KBM-7 (cell line): ENCODE measurements around the gene SIAH3.

Experiments
- DNase-seq: peaks from one replicate; pipeline ENCODE4 v3.0.0-alpha.2; 2015
- in situ Hi-C: fragments of 300-500 bp; cut with MboI; formaldehyde crosslinking; loops from 2 replicates; pipeline ENCODE4 v1.14.3; 2020; ENCODE audit warnings: low sequenced_read_pairs, low pct_unique_long_range_greater_than_20kb, mixed read lengths

The SIAH3 gene

GRCh38 chr13:45828256-45828968 lies 23.1 kb downstream of the SIAH3 start:
- in situ Hi-C loops: no loop called here
- DNase-seq: peak; percentile 37

DNA sequence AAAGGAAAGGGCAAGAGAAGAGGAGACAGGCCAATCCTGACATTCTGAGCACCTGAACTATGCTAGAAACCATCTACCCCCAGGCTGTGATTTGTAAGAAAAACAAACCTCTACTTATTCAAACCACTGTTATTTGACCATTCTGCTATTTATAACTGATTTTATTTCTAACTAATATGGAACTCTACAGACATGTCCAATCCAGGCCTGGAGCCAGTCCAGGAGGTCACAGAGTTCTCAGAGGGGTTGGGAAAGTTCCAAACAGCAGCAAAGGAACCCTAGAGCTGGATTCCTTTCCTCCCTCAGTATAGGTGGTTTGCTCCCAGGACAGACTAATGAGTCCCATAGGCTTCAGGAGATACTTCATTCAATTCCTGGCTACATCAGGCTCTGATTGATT lies 24.2 kb downstream of the SIAH3 start:
- no peak for DNase-seq

GRCh38 chr13:45826731-45827130 lies 24.8 kb downstream of the SIAH3 start:
- peak; percentile 40 for DNase-seq
- in situ Hi-C loops: no loop called here

More for the DNA sequence above, 24.2 kb downstream of the SIAH3 start:
- in situ Hi-C loops: no loop called here

- in situ Hi-C loops: no loop called here
- no peak for DNase-seq
Measured at GRCh38 chr13:45825387-45825650, 26.2 kb downstream of the SIAH3 start.

GRCh38 chr13:45823583-45823982 lies 28.0 kb downstream of the SIAH3 start:
- no peak for DNase-seq
- in situ Hi-C loops: no loop called here

DNA sequence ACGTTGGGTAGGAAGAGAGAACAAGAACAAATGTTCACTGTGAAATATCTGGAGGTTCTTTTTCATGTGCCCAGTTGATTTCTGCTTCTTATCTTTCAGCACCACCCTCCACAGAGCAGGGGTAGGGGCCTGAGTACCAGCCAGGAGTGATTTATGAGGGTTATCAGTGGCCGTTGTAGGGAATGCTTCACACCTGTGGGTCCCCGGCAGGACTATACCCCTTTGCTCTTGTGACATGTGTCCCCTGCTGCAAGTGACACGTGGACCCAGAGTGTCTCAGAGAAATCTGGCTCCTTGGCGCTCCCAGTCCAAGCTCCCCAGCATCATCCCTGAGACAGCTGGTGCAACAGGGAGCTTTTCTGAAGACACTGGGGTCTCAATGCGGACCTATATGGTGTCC lies 29.7 kb downstream of the SIAH3 start:
- in situ Hi-C loops: no loop called here

DNA sequence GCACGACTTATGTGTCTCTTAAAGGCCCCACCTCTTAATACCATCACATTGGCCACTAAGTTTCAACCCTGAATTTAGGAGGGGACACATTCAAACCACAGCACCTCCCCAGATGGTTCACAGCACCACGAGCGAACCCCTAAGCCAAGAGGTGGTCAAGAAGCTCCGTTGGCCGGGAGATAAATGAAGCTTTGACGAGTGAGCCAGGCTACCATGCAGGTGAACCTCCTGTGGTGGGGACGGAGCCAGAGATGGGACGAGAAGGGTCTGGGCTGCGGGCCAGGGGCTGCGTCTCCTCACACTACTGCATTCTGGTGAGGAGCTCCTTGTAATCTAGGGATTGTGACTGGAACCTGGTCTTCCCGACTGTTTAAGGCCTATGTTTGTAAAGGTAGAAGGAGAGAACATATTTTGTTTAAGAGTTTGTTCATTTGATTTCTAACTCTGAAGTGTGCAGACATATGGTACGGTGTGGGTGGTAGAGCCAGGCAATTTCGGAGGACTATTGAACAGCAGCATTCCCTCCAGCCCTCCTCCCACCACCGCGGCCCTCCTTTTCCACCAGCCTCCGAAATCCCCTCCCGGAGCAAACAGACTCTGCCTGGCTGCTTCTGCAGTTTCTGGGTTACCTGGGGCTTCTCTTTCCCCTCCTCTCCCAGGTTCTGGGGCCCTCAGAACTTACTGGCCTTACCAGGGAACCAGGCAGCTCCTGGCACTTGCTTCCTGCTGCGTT lies 31.3 kb downstream of the SIAH3 start:
- DNase-seq: no peak
- in situ Hi-C loops: no loop called here

More for the DNA sequence above, 29.7 kb downstream of the SIAH3 start:
- DNase-seq: no peak

DNA sequence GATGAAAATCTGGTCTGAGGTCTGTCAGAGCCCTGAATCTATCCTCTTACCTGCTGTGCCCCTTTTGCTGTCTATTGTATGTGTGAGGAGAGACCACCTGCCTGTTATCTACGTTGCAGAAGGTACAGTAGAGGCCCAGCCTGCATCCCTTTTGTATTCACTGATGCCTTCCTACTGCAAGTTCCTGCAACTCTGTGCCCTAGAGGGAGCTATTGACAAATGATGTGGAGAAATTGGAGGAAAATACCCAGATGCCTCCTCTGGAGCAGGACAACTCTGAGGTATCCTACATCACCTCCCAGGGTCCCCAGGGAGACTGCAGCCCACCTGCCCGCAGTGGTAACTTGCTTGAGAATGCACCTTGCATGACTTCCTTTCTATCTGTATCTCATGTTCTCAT lies 33.7 kb downstream of the SIAH3 start:
- peak; percentile 7 for DNase-seq
- in situ Hi-C loops: no loop called here

DNA sequence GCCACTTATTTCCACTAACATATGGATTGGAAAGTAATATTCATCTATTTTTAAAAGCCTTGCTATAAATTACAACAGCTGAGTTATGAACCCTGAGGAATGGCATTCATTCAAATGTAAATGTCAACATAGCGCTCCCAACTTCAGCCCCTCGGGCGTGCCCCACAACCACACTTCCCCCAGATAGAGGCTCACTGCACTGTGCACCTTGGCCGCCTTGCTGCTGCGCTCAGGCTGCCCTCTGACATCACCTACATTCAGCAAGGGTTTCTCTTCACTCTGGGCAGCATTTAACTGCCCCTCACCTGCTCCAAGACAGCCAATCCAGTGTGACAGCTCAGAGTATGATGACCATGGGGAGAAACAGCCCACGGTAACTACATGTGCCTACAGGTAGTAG lies 35.1 kb downstream of the SIAH3 start:
- in situ Hi-C loops: no loop called here

GRCh38 chr13:45812695-45813372 lies 38.7 kb downstream of the SIAH3 start:
- DNase-seq: no peak
- in situ Hi-C loops: no loop called here

More for the DNA sequence above, 35.1 kb downstream of the SIAH3 start:
- no peak for DNase-seq

DNA sequence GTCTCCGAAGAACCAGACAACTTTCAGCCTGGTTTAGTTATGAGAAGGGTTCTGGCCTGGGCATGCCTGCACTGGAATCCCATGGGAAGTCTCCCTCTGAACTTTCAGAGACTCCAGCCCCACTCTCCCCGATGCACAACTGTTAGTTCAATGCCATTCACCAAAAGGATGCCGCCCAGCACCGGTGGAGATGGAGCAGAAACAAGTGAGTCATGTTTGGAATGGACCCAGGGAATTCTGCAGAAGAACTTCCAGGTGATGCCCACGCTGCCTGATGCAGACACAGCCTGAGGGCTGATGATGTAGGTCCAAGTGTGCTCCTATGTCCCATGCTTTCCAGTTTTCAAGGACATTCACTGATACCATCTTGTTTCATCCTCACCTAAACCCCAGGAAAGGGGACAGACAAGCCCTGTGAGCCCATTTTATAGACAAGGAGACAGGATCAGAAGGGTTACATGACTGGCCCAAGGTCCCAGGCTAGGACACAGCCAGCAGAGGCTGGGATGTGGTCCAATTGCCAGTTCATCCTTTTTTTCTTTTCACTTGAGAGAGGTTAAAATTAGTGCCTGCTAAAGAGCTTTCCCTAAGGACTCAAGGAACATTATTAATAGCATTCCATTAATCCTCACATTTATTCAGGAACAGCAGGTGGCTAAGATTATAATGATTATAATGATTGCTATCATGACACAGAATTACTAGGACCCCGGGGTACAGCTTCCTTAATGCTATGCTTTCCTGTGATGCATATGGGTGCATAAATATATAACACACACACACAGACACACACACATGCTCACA lies 39.5 kb downstream of the SIAH3 start:
- DNase-seq: no peak
- in situ Hi-C loops: no loop called here

- in situ Hi-C loops: no loop called here
- no peak for DNase-seq
Measured at GRCh38 chr13:45809801-45810394, 41.7 kb downstream of the SIAH3 start.

- in situ Hi-C loops: no loop called here
- DNase-seq: no peak
Measured at GRCh38 chr13:45808925-45809324, 42.6 kb downstream of the SIAH3 start.

- peak; percentile 53 for DNase-seq
- in situ Hi-C loops: no loop called here
Measured at GRCh38 chr13:45807520-45808099, 43.9 kb downstream of the SIAH3 start.

GRCh38 chr13:45800485-45800884 lies 51.1 kb downstream of the SIAH3 start:
- DNase-seq: no peak
- in situ Hi-C loops: no loop called here

- in situ Hi-C loops: no loop called here
- DNase-seq: no peak
Measured at GRCh38 chr13:45799451-45799850, 52.1 kb downstream of the SIAH3 start.

GRCh38 chr13:45798851-45799250 lies 52.7 kb downstream of the SIAH3 start:
- in situ Hi-C loops: no loop called here
- DNase-seq: no peak

DNA sequence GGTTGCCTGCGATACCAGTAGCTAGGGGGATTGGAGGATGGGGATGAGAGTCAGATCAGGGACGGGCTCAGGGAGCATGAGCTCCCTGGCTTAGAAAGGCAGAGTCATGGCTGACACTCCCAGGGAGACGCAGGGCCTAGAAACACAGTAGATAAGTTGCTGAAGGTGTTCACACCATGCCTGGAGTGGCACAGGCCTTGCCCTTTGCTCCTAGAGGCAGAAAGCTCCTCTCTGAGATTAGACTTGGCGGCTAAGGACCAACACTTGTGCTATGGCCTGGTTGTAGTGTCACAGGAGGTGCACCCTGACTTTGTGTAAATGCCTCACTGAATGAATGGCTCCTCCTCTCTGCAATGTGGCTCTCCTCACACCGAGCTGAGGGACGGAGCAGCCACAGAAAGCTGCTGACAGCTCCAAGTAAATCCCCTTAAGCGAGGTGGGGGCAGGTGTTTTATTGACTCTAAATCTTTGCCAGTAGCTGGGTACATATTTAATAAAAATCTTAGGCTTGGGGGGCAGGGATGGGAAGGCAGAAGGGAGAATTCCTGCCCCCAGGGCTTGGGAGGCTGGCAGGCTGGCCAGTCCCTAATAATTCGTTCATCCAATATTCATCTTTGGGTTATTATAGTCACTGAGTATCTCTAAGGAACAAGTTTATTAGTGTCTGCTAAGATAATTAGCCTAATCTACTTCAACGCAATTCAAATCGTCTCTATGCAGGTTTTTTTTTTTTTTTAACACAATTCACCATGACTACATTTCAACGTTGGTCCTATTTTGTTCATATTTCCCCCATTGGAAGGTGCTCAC lies 54.9 kb downstream of the SIAH3 start:
- DNase-seq: no peak
- in situ Hi-C loops: no loop called here
